K562 (cell line): ENCODE results near the gene ASB15. TPM values are rescaled to one million over a fixed set of nuclear protein-coding genes. Genes with fewer than 3 reads are reported as not detected.
A peak's percentile ranks its signal among the peaks of the same experiment; 100 is the strongest.

Experiments
- C11orf30 ChIP-seq: fragments of 450-650 bp; IDR thresholded peaks from 2 replicates; pipeline ENCODE4 v1.6.1; 2016; ENCODE audit warnings: low read depth, mild to moderate bottlenecking
- CXXC5 ChIP-seq: fragments of 250-450 bp; sonication (Bioruptor Pico); IDR thresholded peaks from 2 replicates; pipeline ENCODE4 v1.8.0; 2022; ENCODE audit warnings: inconsistent platforms, mild to moderate bottlenecking, moderate library complexity
- FOXA1 ChIP-seq: fragments of 450-650 bp; IDR thresholded peaks from 2 replicates; pipeline ENCODE4 v1.6.1; 2016; ENCODE audit warnings: mild to moderate bottlenecking, borderline replicate concordance
- IRF9 ChIP-seq: fragments of 450-650 bp; IDR thresholded peaks from 2 replicates; pipeline ENCODE4 v1.6.1; 2016; ENCODE audit warnings: missing biosample characterization, missing genetic modification characterization
- MTF1 ChIP-seq: fragments of 250-450 bp; sonication (Bioruptor Pico); IDR thresholded peaks from 2 replicates; pipeline ENCODE4 v1.9.0; 2021; ENCODE audit warnings: moderate library complexity, mild to moderate bottlenecking, inconsistent platforms, borderline replicate concordance
- NONO ChIP-seq, 2 experiments: fragments of 200-400 bp in 1 of 2; fragments of 450-650 bp in 1 of 2; formaldehyde crosslinking in 1 of 2; IDR thresholded peaks; 2 replicates each; pipeline ENCODE4 v1.6.1; 2017; ENCODE audit warnings: low read depth in 2 of 2, mild to moderate bottlenecking in 2 of 2, moderate library complexity in 2 of 2, low read length in 1 of 2
- NR2C2 ChIP-seq, 2 experiments: fragments of 200-800 bp in 1 of 2; sonication (Bioruptor generic) in 1 of 2; sonication (generic) in 1 of 2; formaldehyde crosslinking in 1 of 2; IDR thresholded peaks; 2 replicates each; pipeline versions ENCODE4 v1.6.1 to v1.8.0; 2016 to 2022; ENCODE audit warnings: mild to moderate bottlenecking in 1 of 2, missing compliant biosample characterization in 1 of 2, missing genetic modification characterization in 1 of 2, missing genetic modification reagents in 1 of 2
- PHTF2 ChIP-seq: fragments of 250-450 bp; sonication (Bioruptor Pico); IDR thresholded peaks from 2 replicates; pipeline ENCODE4 v1.5.0; 2021; ENCODE audit warnings: mild to moderate bottlenecking
- RBBP5 ChIP-seq: fragments of 200-600 bp; sonication (generic); IDR thresholded peaks from 2 replicates; pipeline ENCODE4 v1.6.1; 2012; ENCODE audit warnings: borderline replicate concordance, mild to moderate bottlenecking, low read length, control low read depth, inconsistent platforms; ENCODE audit not compliant: insufficient read depth, poor library complexity, severe bottlenecking
- RREB1 ChIP-seq: fragments of 250-450 bp; sonication (Bioruptor Pico); IDR thresholded peaks from 2 replicates; pipeline ENCODE4 v1.4.0; 2020
- SAP30 ChIP-seq: fragments of 200-600 bp; sonication (generic); IDR thresholded peaks from 2 replicates; pipeline ENCODE4 v1.6.1; 2012; ENCODE audit warnings: borderline replicate concordance, low read depth, mild to moderate bottlenecking, moderate library complexity, low read length, control low read depth, inconsistent platforms; ENCODE audit not compliant: insufficient read depth, poor library complexity, severe bottlenecking
- SLC30A9 ChIP-seq: fragments of 250-450 bp; sonication (Bioruptor Pico); IDR thresholded peaks from 2 replicates; pipeline ENCODE4 v1.8.0; 2022; ENCODE audit warnings: mild to moderate bottlenecking, moderate library complexity
- SMARCC2 ChIP-seq: fragments of 450-650 bp; IDR thresholded peaks from 2 replicates; pipeline ENCODE4 v1.6.1; 2017; ENCODE audit warnings: antibody characterized with exemption, moderate library complexity, mild to moderate bottlenecking, low read depth
- SRSF7 ChIP-seq: fragments of 200-400 bp; formaldehyde crosslinking; optimal IDR thresholded peaks from 2 replicates; pipeline ENCODE3; 2017; ENCODE audit warnings: mild to moderate bottlenecking, low read depth, low read length
- ZNF175 ChIP-seq: fragments of 200-800 bp; sonication (Bioruptor generic); IDR thresholded peaks from 2 replicates; pipeline ENCODE4 v1.6.1; 2016; ENCODE audit warnings: low read depth, mild to moderate bottlenecking, missing genetic modification characterization, missing compliant biosample characterization
- ZNF449 ChIP-seq: fragments of 250-450 bp; sonication (Bioruptor Pico); IDR thresholded peaks from 2 replicates; pipeline ENCODE4 v1.8.0; 2022; ENCODE audit warnings: moderate library complexity, mild to moderate bottlenecking, inconsistent platforms
- ZNF780A ChIP-seq: fragments of 250-450 bp; sonication (Bioruptor Pico); IDR thresholded peaks from 2 replicates; pipeline ENCODE4 v1.5.0; 2021; ENCODE audit warnings: mild to moderate bottlenecking
- ZZZ3 ChIP-seq: fragments of 450-650 bp; IDR thresholded peaks from 2 replicates; pipeline ENCODE4 v1.6.1; 2016; ENCODE audit warnings: antibody characterized with exemption, mild to moderate bottlenecking, moderate library complexity
- polyA plus RNA-seq, 8 experiments: library from polyadenylated mRNA; depleted of rRNA in 4 of 8; stranded (reverse) in 5 of 8; unstranded in 3 of 8; fragments of >200 nt; fragmentation: Nextera tagmentation in 2 of 8; fragmentation: Illumina TruSeq in 1 of 8; extraction: Ambion mirVana in 2 of 8; extraction: Trizol in 1 of 8; gene quantifications; 2 replicates each; pipeline versions ENCODE4 v1.2.1 to v1.2.3, GENCODE V29; 2011 to 2014; ENCODE audit warnings: inconsistent platforms in 1 of 8, missing spikeins in 1 of 8
- total RNA-seq, 7 experiments: library from RNA; depleted of rRNA in 6 of 7; stranded (reverse); fragments of >200 nt in 6 of 7; fragmentation: Illumina TruSeq in 2 of 7; extraction: Trizol in 2 of 7; gene quantifications; 2 replicates each; pipeline versions ENCODE4 v1.2.1 to v1.2.3, GENCODE V29; 2011 to 2021; ENCODE audit warnings: low replicate concordance in 1 of 7

The ASB15 gene
- total and polyA plus RNA-seq, 9 of the 15 experiments (the other 6 are each of a cell fraction or from before 2014, with no cell fraction given): 0.03 to 0.14 (median 0.04) TPM; not detected in 3

- TF ChIP-seq ZNF449 (peak; percentile 33; the same call in 1 of the 2 replicates), SLC30A9 (CRISPR knock-in tag) (no peak), NR2C2 (CRISPR knock-in tag; IDR thresholded peaks at IDR 0.05) (no peak), NR2C2 (tag; IDR thresholded peaks at IDR 0.05) (peak; percentile 65; the same call in 1 of the 2 replicates), RREB1 (CRISPR knock-in tag) (peak; percentile 78), C11orf30 (no peak), FOXA1 (no peak), NONO (IDR thresholded peaks at IDR 0.05; ENCODE audit: low read depth in 2 of 2, low read length in 1 of 2) (no peak), SAP30 (no peak), SMARCC2 (no peak; the same call in 1 of the 2 replicates), ZNF780A (CRISPR knock-in tag) (no peak), MTF1 (no peak), ZZZ3 (no peak), RBBP5 (no peak), PHTF2 (CRISPR knock-in tag) (no peak), ZNF175 (peak; percentile 94), CXXC5 (CRISPR knock-in tag) (peak; percentile 39), IRF9 (peak; percentile 85), SRSF7 (no peak)
Observed at GRCh38 chr7:123608991-123609882, 7.6 kb downstream of the ASB15 start (continued).
